HG03558 (cell line): ENCODE results near the gene MRPL51.
"Not testable (repeated sequence)": the region's sequence is repeated elsewhere in the genome, so short reads cannot be mapped to it uniquely, and the experiment has no call there.

ENCODE experiments used
- ATAC-seq: cut with Tn5 transposase; IDR thresholded peaks from one replicate; pipeline ENCODE4 v1.9.1; 2021; ENCODE audit warnings: moderate number of reproducible peaks; ENCODE audit not compliant: unreplicated experiment; ENCODE audit errors: extremely low read depth

Gene MRPL51

GRCh38 chr12:6532051-6532926 lies 39.2 kb upstream of the MRPL51 start:
- ATAC-seq: no peak

DNA sequence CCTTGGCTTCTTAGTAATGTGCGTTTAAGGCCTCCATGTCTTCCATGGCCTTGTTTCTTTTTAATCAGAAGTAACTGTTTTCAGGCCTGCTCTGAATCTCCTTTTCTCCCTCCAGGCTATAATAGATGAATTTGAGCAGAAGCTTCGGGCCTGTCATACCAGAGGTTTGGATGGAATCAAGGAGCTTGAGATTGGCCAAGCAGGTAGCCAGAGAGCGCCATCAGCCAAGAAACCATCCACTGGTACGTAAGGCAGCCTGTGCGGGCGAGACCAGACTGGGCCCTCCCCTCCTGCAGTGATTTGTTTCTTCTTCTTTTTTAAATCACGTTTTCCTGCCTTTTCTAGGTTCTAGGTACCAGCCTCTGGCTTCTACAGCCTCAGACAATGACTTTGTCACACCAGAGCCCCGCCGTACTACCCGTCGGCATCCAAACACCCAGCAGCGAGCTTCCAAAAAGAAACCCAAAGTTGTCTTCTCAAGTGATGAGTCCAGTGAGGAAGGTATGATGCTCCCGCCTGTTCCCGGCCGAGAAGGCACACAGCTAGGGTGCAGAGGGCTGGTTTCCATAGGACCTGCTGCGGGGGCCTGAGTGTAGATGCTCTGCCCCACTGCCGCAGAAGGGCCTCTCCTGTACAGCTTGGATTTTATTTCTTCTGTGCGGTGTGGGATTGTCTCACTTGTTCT lies 37.7 kb upstream of the MRPL51 start:
- no peak for ATAC-seq

DNA sequence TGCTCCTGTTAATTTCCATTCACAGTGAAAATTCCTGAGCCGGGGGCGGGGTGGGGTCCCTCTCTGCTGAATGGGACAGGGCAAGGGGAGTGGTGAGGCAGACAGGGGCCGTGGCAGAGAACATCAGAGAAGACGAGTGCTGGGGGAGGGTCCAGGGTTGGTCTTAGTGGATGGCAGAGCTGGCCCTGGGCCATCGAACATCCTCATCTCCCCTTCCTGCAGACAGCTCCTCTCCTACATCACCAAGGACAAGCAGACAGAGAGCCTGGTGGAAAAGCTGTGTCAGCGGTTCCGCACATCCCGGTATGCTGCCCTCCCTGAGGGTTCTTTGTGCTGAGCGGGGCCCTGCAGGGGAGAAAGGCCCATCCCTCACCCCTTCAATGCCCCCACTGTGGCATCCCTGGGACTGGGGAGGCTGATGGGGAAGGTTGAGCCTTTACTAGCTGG lies 36.3 kb upstream of the MRPL51 start:
- no peak for ATAC-seq

DNA sequence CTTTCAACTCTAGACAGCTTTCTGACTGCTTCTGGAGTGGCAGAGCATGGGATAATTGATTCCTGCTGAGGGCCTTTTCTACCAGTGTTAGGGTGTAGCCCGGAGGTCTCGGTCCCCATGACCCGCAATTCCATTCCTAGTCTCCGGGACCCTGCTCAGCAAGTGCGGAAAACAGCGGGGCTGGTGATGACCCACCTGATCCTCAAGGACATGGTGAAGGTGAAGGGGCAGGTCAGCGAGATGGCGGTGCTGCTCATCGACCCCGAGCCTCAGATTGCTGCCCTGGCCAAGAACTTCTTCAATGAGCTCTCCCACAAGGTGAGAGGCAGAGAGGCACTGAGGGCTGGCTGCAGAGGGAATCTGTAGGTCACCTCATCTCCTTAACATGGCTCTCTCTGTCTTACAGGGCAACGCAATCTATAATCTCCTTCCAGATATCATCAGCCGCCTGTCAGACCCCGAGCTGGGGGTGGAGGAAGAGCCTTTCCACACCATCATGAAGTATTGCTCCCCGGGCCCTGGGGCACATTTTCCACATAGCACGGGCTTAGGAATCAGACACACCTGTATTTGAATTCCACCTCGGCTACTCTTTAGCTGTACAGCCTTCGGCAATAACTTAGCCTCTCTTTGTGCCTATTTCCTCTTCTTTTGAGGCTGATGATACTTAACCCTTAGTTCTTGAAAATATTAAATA lies 35.6 kb upstream of the MRPL51 start:
- no peak for ATAC-seq

- no peak for ATAC-seq
Observed at GRCh38 chr12:6527711-6528110, 34.6 kb upstream of the MRPL51 start.

DNA sequence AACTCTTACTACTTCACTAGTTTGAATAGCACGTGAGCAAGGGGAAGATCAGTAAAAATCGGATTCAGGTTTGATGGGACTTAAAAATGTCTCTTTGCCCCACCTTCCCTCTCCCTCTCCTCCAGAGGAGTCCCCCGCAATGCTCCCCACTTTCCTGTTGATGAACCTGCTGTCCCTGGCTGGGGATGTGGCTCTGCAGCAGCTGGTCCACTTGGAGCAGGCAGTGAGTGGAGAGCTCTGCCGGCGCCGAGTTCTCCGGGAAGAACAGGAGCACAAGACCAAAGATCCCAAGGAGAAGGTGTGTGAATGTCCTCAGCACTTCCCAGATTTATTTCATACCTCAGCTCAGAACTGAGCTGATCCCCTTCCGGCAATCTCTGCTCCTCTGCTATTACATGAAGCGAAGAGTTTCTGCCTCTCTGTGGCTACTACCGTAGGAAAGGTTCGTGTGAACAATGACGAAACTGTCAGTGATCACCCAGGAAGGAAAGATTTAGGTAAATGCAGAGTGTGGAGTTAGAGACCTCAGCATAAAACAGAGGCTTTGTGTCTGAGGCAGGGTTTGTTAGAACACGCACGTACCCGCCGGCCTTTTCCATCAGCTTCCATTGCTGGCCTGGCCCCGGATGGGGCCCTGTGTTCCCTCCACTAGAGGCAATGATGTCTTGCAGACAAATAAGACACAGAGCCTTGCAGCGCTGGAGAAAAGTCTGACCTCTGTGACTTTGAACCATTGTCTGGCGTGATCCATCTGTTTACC lies 33.9 kb upstream of the MRPL51 start:
- no peak for ATAC-seq

- ATAC-seq: no peak
Observed at GRCh38 chr12:6526201-6526600, 33.1 kb upstream of the MRPL51 start.

GRCh38 chr12:6524648-6525047 lies 31.6 kb upstream of the MRPL51 start:
- ATAC-seq: no peak

GRCh38 chr12:6523708-6524107 lies 30.6 kb upstream of the MRPL51 start:
- ATAC-seq: no peak

DNA sequence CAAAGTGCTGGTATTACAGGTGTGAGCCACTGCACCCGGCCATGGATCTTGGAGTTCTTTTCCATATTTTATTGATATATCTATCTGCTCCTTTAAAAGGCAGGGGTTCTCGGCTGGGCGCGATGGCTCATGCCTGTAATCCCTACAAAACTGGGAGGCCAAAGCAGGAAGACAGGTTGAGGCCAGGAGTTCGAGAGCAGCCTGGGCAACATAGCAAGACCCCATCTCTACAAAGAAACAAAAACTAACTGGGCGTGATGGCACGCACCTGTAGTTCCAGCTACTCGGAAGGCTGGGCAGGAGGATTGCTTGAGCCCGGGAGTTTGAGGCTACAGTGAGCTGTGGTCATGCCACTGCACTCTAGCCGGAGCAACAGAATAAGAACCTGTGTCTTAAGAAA lies 29.1 kb upstream of the MRPL51 start:
- no peak for ATAC-seq

- no peak for ATAC-seq
Observed at GRCh38 chr12:6520186-6520585, 27.1 kb upstream of the MRPL51 start.

GRCh38 chr12:6508087-6508486 lies 15.0 kb upstream of the MRPL51 start:
- ATAC-seq: no peak

DNA sequence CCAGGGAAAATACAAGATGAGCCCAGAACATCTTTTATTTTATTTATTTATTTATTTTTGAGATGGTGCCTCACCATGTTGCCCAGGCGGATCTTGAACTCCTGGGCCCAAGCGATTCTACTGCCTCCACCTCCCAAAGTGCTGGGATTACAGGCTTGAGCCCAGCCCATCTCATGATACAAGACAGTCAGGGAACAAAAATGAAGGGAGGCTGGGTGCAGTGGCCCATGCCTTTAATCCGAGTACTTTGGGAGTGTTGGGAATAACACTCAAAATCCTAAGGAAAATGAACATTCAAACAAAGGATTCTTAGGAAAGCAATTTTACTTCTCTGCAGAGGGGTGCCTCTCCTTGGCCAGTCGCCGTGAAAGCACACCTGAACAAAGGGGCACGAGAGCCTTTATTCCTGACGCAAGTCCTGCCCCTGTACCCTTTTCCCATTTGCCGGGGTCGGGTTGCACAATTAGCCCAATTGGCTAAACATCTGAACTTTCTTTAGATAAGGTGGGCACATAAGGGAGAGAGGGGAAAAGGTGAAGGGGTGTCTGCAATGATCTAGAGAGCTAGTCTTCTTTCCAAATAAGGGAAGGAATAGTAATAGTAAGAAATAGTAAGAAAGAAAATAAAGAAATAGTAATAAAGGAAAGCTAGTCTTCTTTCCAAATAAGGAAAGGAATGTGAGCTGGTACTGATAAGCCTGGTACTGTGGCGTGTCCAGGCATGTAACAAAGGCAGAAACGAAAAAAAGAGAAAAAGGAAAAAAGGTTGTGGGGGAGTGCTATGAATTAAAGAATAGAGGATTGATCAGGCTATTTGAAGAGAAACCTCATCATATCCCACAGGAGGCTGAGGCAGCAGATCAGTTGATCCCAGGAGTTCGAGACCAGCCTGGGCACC lies 14.3 kb upstream of the MRPL51 start:
- no peak for ATAC-seq

DNA sequence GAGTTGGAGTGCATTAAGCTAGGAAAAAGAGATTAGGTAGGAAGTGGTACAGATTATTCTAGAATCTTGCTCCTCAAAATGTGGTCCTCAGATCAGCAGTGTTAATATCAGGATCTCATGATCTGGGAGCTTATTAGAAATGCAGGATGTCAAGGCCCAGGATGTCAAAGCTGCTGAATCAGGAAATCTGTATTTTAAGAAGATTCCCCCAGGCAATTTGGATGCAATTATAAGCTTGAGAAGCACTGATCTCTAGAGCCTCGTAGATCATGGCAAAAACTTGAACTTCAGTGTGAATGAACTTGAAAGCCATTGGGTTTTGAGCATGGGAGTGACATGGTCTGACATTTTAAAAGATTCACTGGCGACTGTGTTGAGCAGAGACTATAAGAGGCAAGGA lies 7.4 kb upstream of the MRPL51 start:
- no peak for ATAC-seq

GRCh38 chr12:6497291-6497690 lies 4.2 kb upstream of the MRPL51 start:
- not testable (repeated sequence) for ATAC-seq

- no peak for ATAC-seq
Observed at GRCh38 chr12:6494968-6495367, 1.9 kb upstream of the MRPL51 start.

- ATAC-seq: no peak
Observed at GRCh38 chr12:6494258-6494743, 1.2 kb upstream of the MRPL51 start.

DNA sequence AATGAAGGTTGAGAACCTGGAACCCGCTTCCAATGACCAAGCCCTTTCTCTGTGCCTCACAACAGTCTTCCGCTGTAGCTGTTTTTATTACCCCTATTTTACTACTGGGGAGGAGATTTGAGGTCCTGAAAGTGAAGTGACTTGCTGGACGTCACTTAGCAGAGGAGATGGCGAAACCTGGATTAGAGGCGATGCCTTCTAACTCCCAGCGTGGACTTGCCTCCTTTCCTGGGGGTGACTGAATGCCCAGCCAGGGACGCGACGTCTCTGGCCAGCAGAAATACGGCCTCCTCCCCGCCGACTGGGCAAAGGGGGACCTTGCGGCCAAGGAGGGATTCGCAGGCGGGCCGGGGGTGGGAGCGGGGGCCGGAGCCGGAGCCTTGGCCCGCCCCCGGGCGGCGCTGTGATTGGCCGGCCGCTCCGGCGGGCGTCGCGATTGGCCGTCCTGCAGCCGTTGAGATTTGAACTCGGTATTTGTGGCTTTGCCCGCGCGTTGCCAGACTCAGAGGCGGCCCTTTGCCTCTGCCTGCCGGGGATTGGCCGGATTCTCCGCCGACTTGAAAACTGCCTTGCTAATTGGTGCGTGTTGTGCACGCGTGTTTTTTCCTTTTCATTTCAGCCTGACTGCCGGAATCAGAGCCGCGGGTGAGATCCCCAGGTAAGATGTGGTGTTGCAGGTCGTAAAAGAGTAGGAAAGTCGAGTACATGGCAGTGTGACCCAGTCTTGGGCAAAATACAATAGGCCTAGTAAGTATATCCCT lies 615 bp upstream of the MRPL51 start, which contains the start of gene NCAPD2:
TSS of gene NCAPD2 (plus strand) at position 606 of the 761 bp plus-strand sequence. CDS start 997 bp downstream, outside the sequence.
- ATAC-seq: peak; percentile 77
